ENCODE data around the gene SRSF1. TPM values are rescaled to one million over a fixed set of nuclear protein-coding genes. Genes with fewer than 3 reads are reported as not detected.
"Not testable (repeated sequence)": the region's sequence is repeated elsewhere in the genome, so short reads cannot be mapped to it uniquely, and the experiment has no call there.

The SRSF1 gene
- total RNA-seq, 1 donor from 2014 or later, result 158 TPM

DNA sequence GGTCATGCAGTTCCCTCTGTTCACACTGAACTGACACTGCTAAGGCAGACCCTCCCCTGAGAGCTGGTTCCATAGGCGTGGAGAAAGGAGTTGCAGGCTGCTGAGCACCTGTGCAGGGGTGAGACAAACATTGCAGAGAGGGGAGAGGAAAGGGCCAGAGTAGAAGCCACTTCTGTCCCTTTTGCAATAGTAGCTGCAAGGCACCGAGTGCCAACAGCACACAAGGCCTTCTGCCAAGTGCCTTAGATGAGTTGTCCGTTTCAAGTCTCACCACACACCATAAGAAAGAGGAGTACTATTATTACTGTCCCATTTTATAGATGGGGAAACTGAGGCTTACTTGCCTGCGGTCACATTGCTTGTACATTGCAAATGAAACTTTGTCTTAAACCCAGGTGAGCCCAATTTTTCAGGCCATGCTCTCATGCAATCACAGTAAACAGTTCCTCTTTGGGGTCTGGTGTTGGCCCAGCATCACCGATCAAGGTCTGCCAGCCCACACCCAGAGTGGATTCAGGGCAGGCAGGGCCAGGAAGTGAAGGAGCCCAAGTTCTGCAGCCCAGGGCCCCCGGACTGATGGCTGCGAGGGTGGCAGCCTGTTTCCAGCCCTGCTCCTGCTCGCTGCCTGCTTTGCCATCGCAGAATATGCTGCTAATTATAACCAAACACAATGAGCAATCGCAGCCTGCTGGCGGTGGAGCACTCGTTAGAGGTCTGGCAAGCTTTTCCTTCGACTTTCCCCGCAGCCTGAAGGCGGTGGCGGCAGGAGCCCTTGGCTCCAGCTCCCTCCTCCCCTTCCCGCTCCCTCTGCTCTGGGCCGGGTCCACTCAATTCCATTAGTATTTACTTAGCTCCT is 39.4 kb upstream of the SRSF1 start:
- DNase-seq (ENCODE audit: extremely low spot score, unreplicated experiment), result no peak
- H3K27me3 Mint-ChIP-seq (ENCODE audit: unreplicated experiment), result peaks cover 54% of the 10 kb centered on the region
- TF ChIP-seq, protein P1, sequence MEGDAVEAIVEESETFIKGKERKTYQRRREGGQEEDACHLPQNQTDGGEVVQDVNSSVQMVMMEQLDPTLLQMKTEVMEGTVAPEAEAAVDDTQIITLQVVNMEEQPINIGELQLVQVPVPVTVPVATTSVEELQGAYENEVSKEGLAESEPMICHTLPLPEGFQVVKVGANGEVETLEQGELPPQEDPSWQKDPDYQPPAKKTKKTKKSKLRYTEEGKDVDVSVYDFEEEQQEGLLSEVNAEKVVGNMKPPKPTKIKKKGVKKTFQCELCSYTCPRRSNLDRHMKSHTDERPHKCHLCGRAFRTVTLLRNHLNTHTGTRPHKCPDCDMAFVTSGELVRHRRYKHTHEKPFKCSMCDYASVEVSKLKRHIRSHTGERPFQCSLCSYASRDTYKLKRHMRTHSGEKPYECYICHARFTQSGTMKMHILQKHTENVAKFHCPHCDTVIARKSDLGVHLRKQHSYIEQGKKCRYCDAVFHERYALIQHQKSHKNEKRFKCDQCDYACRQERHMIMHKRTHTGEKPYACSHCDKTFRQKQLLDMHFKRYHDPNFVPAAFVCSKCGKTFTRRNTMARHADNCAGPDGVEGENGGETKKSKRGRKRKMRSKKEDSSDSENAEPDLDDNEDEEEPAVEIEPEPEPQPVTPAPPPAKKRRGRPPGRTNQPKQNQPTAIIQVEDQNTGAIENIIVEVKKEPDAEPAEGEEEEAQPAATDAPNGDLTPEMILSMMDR (IDR thresholded peaks at IDR 0.05), result no peak
- H3K4me3 Mint-ChIP-seq (ENCODE audit: unreplicated experiment), result no peak overlapping the region
- no peaks in the 10 kb centered on the region for H3K4me1 Mint-ChIP-seq (ENCODE audit: unreplicated experiment)
- no peaks in the 10 kb centered on the region for H3K9me3 Mint-ChIP-seq (ENCODE audit: unreplicated experiment)
- H3K36me3 Mint-ChIP-seq (ENCODE audit: unreplicated experiment), result no peaks in the 10 kb centered on the region
- H3K27ac Mint-ChIP-seq (ENCODE audit: unreplicated experiment), result no peak overlapping the region

DNA sequence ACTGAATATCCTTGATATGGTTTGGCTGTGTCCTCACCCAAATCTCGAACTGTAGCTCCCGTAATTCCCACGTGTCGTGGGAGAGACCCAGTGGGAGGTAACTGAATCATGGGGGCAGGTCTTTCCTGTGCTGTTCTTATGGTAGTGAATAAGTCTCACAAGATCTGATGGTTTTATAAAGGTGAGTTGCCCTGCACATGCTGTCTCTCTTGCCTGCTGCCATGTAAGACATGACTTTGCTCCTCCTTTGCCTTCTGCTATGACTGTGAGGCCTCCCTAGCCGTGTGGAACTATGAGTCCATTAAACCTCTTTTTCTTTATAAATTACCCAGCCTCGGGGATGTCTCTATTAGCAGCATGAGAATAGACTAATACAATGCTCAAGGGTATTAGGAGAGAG is 37.2 kb upstream of the SRSF1 start:
- not testable (repeated sequence) for H3K36me3 Mint-ChIP-seq (ENCODE audit: unreplicated experiment); DNase-seq (ENCODE audit: extremely low spot score, unreplicated experiment); H3K4me1 Mint-ChIP-seq (ENCODE audit: unreplicated experiment); H3K4me3 Mint-ChIP-seq (ENCODE audit: unreplicated experiment); H3K9me3 Mint-ChIP-seq (ENCODE audit: unreplicated experiment); H3K27ac Mint-ChIP-seq (ENCODE audit: unreplicated experiment)
- peaks cover 67% of the 10 kb centered on the region for H3K27me3 Mint-ChIP-seq (ENCODE audit: unreplicated experiment)

GRCh38 chr17:58043221-58044181 is 36.5 kb upstream of the SRSF1 start:
- Mint-ChIP-seq H3K36me3 (ENCODE audit: unreplicated experiment) (no peaks in the 10 kb centered on the region), H3K27ac (ENCODE audit: unreplicated experiment) (no peak overlapping the region), H3K9me3 (ENCODE audit: unreplicated experiment) (no peaks in the 10 kb centered on the region), H3K4me1 (ENCODE audit: unreplicated experiment) (no peaks in the 10 kb centered on the region), H3K4me3 (ENCODE audit: unreplicated experiment) (no peak overlapping the region), H3K27me3 (ENCODE audit: unreplicated experiment) (peaks cover 66% of the 10 kb centered on the region)
- no peak for DNase-seq (ENCODE audit: extremely low spot score, unreplicated experiment)
- TF ChIP-seq, protein P1 (IDR thresholded peaks at IDR 0.05), result no peak

GRCh38 chr17:58041161-58041560 is 34.1 kb upstream of the SRSF1 start:
- H3K27me3 Mint-ChIP-seq (ENCODE audit: unreplicated experiment), result peaks cover 56% of the 10 kb centered on the region
- DNase-seq (ENCODE audit: extremely low spot score, unreplicated experiment), result no peak
- no peak overlapping the region for H3K27ac Mint-ChIP-seq (ENCODE audit: unreplicated experiment)
- TF ChIP-seq, protein P1 (IDR thresholded peaks at IDR 0.05), result no peak
- H3K4me1 Mint-ChIP-seq (ENCODE audit: unreplicated experiment), result no peaks in the 10 kb centered on the region
- H3K36me3 Mint-ChIP-seq (ENCODE audit: unreplicated experiment), result no peaks in the 10 kb centered on the region
- no peaks in the 10 kb centered on the region for H3K9me3 Mint-ChIP-seq (ENCODE audit: unreplicated experiment)
- H3K4me3 Mint-ChIP-seq (ENCODE audit: unreplicated experiment), result no peak overlapping the region

- Mint-ChIP-seq H3K27ac (ENCODE audit: unreplicated experiment) (no peak overlapping the region), H3K27me3 (ENCODE audit: unreplicated experiment) (peaks cover 51% of the 10 kb centered on the region), H3K4me3 (ENCODE audit: unreplicated experiment) (no peak overlapping the region), H3K9me3 (ENCODE audit: unreplicated experiment) (no peaks in the 10 kb centered on the region), H3K36me3 (ENCODE audit: unreplicated experiment) (no peaks in the 10 kb centered on the region), H3K4me1 (ENCODE audit: unreplicated experiment) (no peaks in the 10 kb centered on the region)
- no peak for DNase-seq (ENCODE audit: extremely low spot score, unreplicated experiment)
- TF ChIP-seq, protein P1 (IDR thresholded peaks at IDR 0.05), result no peak
Observed at GRCh38 chr17:58040386-58040785, 33.3 kb upstream of the SRSF1 start.
